ENCODE results near the gene SEC61B.

DNA sequence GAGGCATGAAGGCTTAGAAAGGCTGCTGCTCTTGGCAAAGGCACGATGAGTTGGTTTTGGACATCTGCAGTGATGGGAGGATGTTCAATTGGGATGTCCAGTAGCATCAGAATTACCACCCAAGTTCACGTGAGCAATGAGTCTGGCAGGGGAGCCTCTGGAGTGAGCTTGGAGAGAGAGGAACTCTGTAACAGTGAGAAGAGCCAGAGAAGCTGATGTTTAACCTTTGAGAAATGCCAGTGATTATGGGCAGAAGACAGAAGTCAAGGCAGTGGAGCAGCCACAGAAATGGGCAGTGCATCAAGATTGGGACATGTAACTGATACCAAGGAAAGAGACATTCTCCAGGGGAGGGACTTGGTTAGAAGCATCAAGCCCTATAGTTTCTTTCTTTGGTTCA is 39.8 kb downstream of the SEC61B start:
- TF ChIP-seq POLR2AphosphoS5 (IDR thresholded peaks at IDR 0.05; ENCODE audit: insufficient read depth in 1 of 2, low read depth in 1 of 2) = no peak
- TF ChIP-seq, protein P1, sequence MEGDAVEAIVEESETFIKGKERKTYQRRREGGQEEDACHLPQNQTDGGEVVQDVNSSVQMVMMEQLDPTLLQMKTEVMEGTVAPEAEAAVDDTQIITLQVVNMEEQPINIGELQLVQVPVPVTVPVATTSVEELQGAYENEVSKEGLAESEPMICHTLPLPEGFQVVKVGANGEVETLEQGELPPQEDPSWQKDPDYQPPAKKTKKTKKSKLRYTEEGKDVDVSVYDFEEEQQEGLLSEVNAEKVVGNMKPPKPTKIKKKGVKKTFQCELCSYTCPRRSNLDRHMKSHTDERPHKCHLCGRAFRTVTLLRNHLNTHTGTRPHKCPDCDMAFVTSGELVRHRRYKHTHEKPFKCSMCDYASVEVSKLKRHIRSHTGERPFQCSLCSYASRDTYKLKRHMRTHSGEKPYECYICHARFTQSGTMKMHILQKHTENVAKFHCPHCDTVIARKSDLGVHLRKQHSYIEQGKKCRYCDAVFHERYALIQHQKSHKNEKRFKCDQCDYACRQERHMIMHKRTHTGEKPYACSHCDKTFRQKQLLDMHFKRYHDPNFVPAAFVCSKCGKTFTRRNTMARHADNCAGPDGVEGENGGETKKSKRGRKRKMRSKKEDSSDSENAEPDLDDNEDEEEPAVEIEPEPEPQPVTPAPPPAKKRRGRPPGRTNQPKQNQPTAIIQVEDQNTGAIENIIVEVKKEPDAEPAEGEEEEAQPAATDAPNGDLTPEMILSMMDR (IDR thresholded peaks at IDR 0.05) = no peak
